CD4-positive, alpha-beta T cell treated with Interferon alpha-2 for 1 hour (primary cell): ENCODE results near the gene TTC28.

ENCODE experiments used
- DNase-seq, 2 donors: peaks; one replicate each; pipeline ENCODE4 v3.0.0-alpha.2; 2020 to 2022

The TTC28 gene

GRCh38 chr22:28438183-28438768 lies 241.4 kb downstream of the TTC28 start:
- DNase-seq, result no peak

GRCh38 chr22:28435982-28436381 lies 243.7 kb downstream of the TTC28 start:
- DNase-seq, result no peak

- DNase-seq, result no peak
Observed at GRCh38 chr22:28435140-28435768, 244.4 kb downstream of the TTC28 start.

- no peak for DNase-seq
Observed at GRCh38 chr22:28430466-28431025, 249.1 kb downstream of the TTC28 start.

GRCh38 chr22:28429711-28430110 lies 249.9 kb downstream of the TTC28 start:
- no peak for DNase-seq

- DNase-seq, result no peak
Observed at GRCh38 chr22:28428271-28428670, 251.4 kb downstream of the TTC28 start.

- DNase-seq, result no peak
Observed at GRCh38 chr22:28426346-28427132, 253.1 kb downstream of the TTC28 start.

- DNase-seq, result no peak
Observed at GRCh38 chr22:28425211-28425610, 254.4 kb downstream of the TTC28 start.

GRCh38 chr22:28424427-28425080 lies 255.1 kb downstream of the TTC28 start:
- no peak for DNase-seq

- no peak for DNase-seq
Observed at GRCh38 chr22:28419919-28420318, 259.7 kb downstream of the TTC28 start.

- DNase-seq, result no peak
Observed at GRCh38 chr22:28418008-28418407, 261.6 kb downstream of the TTC28 start.

- DNase-seq, result no peak
Observed at GRCh38 chr22:28417431-28417830, 262.2 kb downstream of the TTC28 start.

GRCh38 chr22:28414913-28415312 lies 264.7 kb downstream of the TTC28 start:
- DNase-seq, result no peak

- no peak for DNase-seq
Observed at GRCh38 chr22:28413612-28414399, 265.8 kb downstream of the TTC28 start.

GRCh38 chr22:28412109-28412508 lies 267.5 kb downstream of the TTC28 start:
- DNase-seq, result no peak

GRCh38 chr22:28411125-28411524 lies 268.5 kb downstream of the TTC28 start:
- no peak for DNase-seq

GRCh38 chr22:28410050-28410816 lies 269.4 kb downstream of the TTC28 start:
- DNase-seq, result no peak

- DNase-seq, result no peak
Observed at GRCh38 chr22:28408709-28409108, 270.9 kb downstream of the TTC28 start.

- no peak for DNase-seq
Observed at GRCh38 chr22:28407645-28408044, 272.0 kb downstream of the TTC28 start.

GRCh38 chr22:28406246-28406645 lies 273.4 kb downstream of the TTC28 start:
- DNase-seq, result no peak

- no peak for DNase-seq
Observed at GRCh38 chr22:28405588-28405987, 274.1 kb downstream of the TTC28 start.

- DNase-seq, result no peak
Observed at GRCh38 chr22:28402539-28402938, 277.1 kb downstream of the TTC28 start.
